ENCODE results near the gene PLXDC1.

PLXDC1 gene

GRCh38 chr17:39196808-39197291, 45.4 kb upstream of the PLXDC1 start:
- TF ChIP-seq CTCF (IDR thresholded peaks at IDR 0.05) (no peak), ZFX (IDR thresholded peaks at IDR 0.05; ENCODE audit: borderline replicate concordance) (no peak)
- peak overlapping the region; percentile 88 for H3K27ac ChIP-seq

GRCh38 chr17:39196241-39196807, 44.9 kb upstream of the PLXDC1 start:
- TF ChIP-seq CTCF (IDR thresholded peaks at IDR 0.05): no peak
- TF ChIP-seq ZFX (IDR thresholded peaks at IDR 0.05; ENCODE audit: borderline replicate concordance): no peak
- H3K27ac ChIP-seq: no peak overlapping the region

GRCh38 chr17:39195568-39196160, 44.2 kb upstream of the PLXDC1 start:
- H3K27ac ChIP-seq: no peak overlapping the region
- no peak for TF ChIP-seq ZFX (IDR thresholded peaks at IDR 0.05; ENCODE audit: borderline replicate concordance)
- TF ChIP-seq CTCF (IDR thresholded peaks at IDR 0.05): no peak

- H3K27ac ChIP-seq: no peak overlapping the region
- TF ChIP-seq ZFX (IDR thresholded peaks at IDR 0.05; ENCODE audit: borderline replicate concordance): no peak
Observed at GRCh38 chr17:39194985-39195524, 43.6 kb upstream of the PLXDC1 start.

- no peak overlapping the region for H3K27ac ChIP-seq
- TF ChIP-seq ZFX (IDR thresholded peaks at IDR 0.05; ENCODE audit: borderline replicate concordance) (no peak), CTCF (IDR thresholded peaks at IDR 0.05) (no peak)
Observed at GRCh38 chr17:39194089-39194984, 42.9 kb upstream of the PLXDC1 start.

- H3K27ac ChIP-seq: no peak overlapping the region
- no peak for TF ChIP-seq CTCF (IDR thresholded peaks at IDR 0.05)
- TF ChIP-seq ZFX (IDR thresholded peaks at IDR 0.05; ENCODE audit: borderline replicate concordance): no peak
Observed at GRCh38 chr17:39193346-39193745, 41.9 kb upstream of the PLXDC1 start.

GRCh38 chr17:39192901-39193300, 41.5 kb upstream of the PLXDC1 start:
- TF ChIP-seq CTCF (IDR thresholded peaks at IDR 0.05) (no peak), ZFX (IDR thresholded peaks at IDR 0.05; ENCODE audit: borderline replicate concordance) (no peak)
- no peak overlapping the region for H3K27ac ChIP-seq
